ENCODE results near the gene DLGAP4. TPM values are rescaled to one million over a fixed set of nuclear protein-coding genes. Genes with fewer than 3 reads are reported as not detected.
"Not testable (repeated sequence)": the region's sequence is repeated elsewhere in the genome, so short reads cannot be mapped to it uniquely, and the experiment has no call there.

DLGAP4 gene
- total RNA-seq, 1 donor from 2014 or later = 83.1 TPM

DNA sequence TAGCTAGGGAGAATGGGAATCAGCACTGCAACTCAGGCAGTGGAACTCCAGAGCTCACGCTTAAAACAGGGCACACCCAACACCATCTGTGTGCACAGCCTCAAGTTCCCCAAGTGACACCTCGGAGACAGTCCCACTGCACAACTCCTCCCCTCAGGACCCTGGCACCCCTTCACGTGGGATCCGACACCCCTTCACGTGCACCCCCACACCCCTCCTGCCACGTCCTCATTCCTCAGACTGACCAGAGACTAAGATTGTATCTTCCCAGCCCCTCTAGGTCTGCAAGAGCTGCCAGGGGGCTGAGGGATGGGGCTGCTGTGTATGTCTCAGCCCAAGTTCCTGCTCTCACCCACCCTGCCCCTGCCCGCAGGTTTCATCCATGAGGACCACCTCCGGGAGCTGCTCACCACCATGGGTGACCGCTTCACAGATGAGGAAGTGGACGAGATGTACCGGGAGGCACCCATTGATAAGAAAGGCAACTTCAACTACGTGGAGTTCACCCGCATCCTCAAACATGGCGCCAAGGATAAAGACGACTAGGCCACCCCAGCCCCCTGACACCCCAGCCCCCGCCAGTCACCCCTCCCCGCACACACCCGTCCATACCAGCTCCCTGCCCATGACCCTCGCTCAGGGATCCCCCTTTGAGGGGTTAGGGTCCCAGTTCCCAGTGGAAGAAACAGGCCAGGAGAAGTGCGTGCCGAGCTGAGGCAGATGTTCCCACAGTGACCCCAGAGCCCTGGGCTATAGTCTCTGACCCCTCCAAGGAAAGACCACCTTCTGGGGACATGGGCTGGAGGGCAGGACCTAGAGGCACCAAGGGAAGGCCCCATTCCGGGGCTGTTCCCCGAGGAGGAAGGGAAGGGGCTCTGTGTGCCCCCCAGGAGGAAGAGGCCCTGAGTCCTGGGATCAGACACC, 242.8 kb downstream of the DLGAP4 start:
- DNase-seq (ENCODE audit: low spot score) = no peak

DNA sequence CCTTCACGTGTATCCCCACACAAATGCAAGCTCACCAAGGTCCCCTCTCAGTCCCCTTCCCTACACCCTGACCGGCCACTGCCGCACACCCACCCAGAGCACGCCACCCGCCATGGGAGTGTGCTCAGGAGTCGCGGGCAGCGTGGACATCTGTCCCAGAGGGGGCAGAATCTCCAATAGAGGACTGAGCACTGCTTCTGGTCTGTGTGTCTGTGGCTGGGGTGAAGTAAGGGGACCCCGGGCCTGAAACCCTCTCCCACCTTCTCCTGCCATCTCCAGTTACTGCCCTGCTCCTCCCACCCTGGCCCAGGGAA, 243.4 kb downstream of the DLGAP4 start:
- DNase-seq (ENCODE audit: low spot score) = no peak

GRCh38 chr20:36549942-36550789, 244.0 kb downstream of the DLGAP4 start:
- DNase-seq (ENCODE audit: low spot score) = no peak

GRCh38 chr20:36550790-36551299, 244.7 kb downstream of the DLGAP4 start:
- no peak for DNase-seq (ENCODE audit: low spot score)

DNA sequence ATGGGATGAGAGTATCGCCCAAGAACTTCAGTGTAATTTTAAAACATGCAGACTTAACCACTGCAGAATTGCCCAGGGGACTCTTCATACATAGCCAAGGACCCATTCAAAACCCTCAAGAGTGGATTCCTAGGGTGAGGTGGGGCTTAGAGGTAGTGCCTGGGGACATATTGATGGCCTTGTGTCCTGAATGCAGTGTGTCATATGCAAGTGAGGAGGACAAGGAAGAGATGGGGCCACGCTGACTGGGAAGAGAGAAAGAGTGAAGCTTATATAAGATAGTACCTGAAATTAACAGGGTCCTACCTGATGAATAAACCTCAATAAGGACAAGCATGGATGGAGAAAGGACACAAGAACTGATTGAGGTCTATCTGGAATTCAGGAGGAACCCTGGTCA, 249.1 kb downstream of the DLGAP4 start:
- DNase-seq (ENCODE audit: low spot score) = no peak

- DNase-seq (ENCODE audit: low spot score) = no peak
Measured at GRCh38 chr20:36562724-36563123, 256.6 kb downstream of the DLGAP4 start.

DNA sequence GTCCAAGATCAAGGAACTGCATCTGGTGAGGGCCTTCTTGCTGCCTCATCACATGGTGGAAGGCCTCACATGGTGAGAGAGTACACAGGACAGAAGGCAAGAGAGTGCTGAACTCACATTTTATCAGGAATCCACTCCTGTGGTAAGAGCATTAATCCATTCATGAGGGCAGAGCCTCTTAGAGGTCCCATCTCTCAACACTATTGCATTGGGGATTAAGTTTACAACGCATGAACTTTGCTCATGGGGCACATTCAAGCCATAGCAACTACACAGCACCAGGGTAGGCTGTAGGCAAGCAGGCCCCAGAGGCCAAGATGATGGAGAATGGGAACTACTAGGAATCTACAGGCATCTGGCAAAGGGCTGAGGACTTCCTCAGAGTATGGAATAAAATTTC, 257.2 kb downstream of the DLGAP4 start:
- DNase-seq (ENCODE audit: low spot score) = no peak

DNA sequence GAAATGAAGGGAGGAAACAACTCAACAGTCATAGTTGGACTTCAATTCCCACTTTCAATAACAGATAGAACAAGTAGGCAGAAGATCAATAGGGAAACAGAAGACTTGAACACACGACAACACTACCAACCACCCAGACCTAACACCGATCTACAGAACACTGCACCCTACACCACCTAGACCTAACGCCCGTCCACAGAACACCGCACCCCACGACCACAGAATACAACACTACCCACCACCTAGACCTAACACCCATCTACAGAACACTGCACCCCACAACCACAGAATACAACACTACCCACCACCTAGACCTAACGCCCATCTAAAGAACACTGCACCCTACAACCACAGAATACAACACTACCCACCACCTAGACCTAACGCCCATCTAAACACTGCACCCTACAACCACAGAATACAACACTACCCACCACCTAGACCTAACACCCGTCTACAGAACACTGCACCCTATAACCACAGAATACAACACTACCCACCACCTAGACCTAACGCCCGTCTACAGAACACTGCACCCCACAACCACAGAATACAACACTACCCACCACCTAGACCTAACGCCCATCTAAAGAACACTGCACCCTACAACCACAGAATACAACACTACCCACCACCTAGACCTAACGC, 258.1 kb downstream of the DLGAP4 start:
- not testable (repeated sequence) for DNase-seq (ENCODE audit: low spot score)

GRCh38 chr20:36564726-36565121, 258.6 kb downstream of the DLGAP4 start:
- DNase-seq (ENCODE audit: low spot score) = not testable (repeated sequence)

GRCh38 chr20:36565520-36565919, 259.4 kb downstream of the DLGAP4 start:
- no peak for DNase-seq (ENCODE audit: low spot score)

DNA sequence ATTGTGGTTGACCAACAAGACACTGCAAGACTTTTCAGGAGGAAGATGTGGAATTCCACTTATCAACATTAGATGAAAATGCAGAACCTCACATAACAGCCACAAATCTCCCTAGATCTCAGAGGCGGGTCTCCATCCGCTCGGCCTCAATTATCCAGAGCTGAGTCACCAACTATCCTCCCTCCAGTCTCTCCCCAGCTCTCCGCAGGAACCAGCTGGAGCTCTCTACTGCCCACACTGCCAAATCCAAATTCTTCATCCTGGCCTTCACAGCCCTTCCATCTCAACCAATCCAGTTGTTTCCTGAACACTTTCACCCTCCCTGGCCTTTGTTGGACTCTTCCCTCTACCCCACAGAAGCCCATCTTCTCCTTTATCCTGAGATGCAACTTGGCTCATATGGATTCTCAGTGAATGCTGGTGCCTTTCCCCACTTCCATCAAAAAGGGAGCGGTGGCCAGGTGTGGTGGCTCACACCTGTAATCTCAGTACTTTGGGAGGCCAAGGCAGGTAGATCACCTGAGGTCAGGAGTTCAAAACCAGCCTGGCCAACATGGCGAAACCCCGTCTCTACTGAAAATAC, 263.8 kb downstream of the DLGAP4 start:
- no peak for DNase-seq (ENCODE audit: low spot score)

- no peak for DNase-seq (ENCODE audit: low spot score)
Measured at GRCh38 chr20:36571564-36572504, 265.7 kb downstream of the DLGAP4 start.

DNA sequence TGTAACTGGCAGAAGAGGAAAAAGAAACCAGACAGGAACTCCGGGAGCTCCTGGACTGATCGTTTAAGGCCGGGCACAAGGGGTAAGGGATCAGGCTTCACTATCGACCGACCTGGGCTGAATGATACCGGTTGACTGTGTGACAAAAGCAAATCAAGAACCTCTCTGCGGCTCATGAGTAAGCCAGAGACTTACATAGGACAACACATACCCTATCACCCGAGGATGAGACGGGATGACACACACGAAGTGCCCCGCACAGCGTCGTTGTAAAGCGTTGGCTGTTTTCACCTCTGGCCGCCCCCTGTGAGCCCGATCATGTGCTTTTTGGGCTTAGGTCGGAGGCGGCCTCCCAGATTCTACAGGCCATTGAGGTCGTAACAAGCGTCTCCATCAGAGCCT, 266.6 kb downstream of the DLGAP4 start:
- no peak for DNase-seq (ENCODE audit: low spot score)

- no peak for DNase-seq (ENCODE audit: low spot score)
Measured at GRCh38 chr20:36573103-36573797, 267.1 kb downstream of the DLGAP4 start, which contains the start of gene TGIF2. Gene TGIF2, plus strand, starts transcription at chr20:36573597. Its CDS starts 5,178 bp downstream, at chr20:36578775.

DNA sequence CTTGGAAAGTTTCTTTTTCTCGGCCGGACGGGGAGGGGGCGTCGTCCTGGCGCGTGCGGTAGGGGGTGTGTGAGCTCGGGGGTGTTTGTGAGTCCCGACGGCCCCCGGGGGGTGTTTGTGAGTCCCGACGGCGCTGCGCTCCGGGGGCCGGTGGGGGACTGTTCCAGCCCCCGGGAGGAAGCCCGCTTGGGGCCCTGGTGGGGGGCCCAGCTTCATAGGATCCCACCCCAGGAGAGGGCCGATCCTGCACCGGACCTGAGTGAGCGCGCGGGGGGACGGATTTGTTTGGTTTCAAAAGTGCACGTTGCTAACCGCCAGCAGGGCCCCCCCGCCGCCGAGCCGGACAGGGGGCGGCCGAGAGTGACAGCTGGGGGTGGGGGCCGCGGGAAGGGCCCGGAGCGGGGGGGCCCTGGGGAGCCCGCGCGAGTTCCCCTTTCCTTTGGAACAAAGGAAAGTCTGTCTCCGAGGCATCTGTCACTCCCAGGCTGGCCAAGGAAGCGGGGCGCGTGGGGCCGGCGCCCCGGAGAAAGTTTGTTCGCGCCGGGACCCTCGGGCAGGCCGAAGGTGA, 267.7 kb downstream of the DLGAP4 start:
- no peak for DNase-seq (ENCODE audit: low spot score)

GRCh38 chr20:36574366-36575135, 268.4 kb downstream of the DLGAP4 start:
- no peak for DNase-seq (ENCODE audit: low spot score)

- no peak for DNase-seq (ENCODE audit: low spot score)
Measured at GRCh38 chr20:36576081-36576445, 269.9 kb downstream of the DLGAP4 start.
